ENCODE results near the gene TMEM45B.
"Not testable (repeated sequence)": the region's sequence is repeated elsewhere in the genome, so short reads cannot be mapped to it uniquely, and the experiment has no call there.

TMEM45B gene

DNA sequence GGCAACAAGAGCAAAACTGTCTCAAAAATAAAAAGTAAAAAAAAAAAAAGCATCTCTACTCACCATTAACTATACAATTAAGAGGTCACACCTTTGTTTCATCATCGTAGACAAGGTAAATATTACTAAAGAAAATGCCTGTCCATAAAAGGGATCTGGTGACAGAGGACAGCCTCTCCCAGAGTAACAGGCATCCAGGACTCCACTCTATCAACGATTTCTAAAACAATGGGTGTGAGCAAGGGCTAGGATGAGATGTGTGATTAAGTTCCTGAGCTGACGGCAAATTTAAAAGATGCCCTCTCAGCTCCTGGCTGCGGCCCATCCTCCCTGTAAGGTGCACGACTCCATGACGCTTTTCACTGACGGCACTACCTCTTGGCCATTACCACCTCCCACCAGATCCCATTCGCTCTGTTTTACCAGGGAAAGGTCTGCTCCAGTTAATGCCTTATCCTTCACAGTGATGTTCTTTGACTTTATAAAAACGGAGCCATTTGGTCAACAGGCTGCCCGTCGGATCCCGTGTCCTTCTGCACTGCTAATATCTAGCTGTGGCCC is 2.3 kb upstream of the TMEM45B start:
- no peak for DNase-seq

DNA sequence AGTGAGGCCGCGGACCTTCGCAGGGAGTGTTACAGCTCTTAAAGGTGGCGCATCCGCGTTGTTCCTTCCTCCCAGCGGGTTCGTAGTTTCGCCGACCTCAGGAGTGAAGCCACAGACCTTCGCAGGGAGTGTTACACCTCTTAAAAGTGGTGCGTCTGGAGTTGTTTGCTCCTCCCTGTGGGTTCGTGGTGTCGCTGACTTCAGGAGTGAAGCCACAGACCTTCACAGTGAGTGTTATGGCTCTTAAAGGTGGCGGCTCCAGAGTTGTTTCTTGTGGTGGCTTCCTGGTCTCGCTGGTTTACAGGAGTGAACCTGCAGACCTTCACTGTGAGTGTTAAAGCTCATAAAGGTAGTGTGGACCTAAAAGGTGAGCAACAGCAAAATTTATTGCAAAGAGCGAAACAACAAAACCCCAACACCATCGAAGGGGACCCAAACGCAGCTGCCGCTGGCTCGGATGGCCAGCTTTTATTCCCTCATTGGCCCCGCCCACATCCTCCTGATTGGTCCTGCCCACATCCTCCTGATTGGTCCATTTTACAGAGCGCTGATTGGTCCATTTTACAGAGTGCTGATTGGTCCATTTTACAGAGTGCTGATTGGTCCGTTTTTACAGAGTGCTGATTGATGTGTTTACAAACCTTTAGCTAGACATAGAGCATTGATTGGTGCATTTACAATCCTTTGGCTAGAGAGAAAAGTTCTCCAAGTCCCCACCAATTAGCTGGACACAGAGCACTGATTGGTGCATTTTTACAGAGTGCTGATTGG is 1.2 kb upstream of the TMEM45B start:
- peak; percentile 79 for DNase-seq

DNA sequence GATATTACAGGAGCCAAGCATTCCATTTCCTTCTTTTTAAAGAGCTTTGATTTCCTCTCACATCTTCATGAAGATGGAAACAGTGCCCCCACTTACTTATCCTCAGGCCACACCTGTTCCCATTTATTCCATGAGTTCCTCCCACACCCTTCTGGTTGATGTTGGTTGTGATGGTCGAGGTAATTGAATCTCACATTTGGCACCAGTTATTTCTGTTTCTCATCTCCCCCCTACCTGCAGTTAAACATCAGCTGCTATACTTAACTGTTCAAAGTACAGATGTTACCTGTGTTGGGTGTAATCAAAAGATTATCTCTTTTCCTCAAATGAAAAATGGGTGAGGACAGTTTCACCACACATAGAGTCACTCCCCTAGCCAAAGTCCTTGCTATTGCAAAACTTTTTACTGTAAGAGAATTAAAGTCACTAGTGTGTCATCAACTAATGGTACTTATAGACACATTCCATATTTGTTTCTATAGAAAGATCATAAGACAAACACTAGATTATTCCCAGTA is 1.9 kb downstream of the TMEM45B start:
- DNase-seq: no peak

DNA sequence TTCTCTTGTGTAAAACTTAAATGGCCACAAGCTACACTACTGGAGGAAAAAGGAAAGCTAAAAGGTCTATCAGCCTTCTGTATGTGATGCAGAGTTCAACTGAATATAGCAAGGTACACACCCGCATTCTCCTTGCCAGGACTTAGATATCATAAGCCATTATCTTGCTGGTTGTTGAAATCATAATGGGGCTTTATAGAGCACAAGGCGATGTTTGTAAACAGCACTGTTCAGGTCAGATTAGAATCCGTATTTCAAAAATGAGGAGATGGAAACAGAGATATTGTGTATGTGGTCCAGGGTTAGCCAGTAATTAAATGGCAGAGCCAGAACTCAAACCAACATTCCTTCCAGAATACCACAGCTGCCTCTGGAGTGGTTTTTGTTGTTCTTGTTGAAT is 2.6 kb downstream of the TMEM45B start:
- DNase-seq: not testable (repeated sequence)

DNA sequence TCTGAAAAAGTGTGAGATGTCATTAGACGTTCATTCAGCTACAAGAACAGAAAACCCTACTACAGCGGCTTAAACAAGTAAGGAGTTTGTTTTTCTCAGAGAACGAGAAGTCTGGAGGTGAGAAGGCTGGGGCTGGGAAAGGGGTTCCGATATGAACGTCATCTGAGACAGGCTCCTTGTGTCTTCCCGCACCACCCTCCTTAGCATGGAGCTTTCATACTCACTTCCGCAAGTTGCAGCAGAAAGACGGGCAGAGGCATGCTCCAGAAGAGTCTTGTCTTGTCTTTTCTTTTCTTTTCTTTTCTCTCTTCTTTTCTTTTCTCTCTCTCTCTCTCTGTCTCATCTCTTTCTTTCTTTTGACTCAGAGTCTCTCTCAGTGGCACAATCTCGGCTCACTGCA is 3.6 kb downstream of the TMEM45B start:
- no peak for DNase-seq

DNA sequence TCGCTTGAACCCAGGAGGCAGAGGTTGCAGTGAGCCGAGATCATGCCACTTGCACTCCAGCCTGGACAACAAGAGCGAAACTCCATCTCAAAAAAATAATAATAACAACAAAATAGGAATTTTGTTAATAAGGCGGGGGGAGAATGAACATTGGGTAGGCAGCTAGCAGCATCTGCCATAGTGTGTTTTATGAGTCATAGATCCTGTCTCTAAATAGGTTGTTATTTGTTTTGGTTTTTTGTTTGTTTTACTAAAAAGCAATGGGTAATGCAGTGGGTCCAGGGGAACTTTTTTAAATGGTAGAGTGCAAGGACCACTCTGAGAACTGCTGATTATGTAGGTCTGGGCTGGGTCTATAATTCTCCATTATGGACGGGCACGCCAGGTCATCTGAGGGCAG is 4.6 kb downstream of the TMEM45B start:
- DNase-seq: not testable (repeated sequence)

DNA sequence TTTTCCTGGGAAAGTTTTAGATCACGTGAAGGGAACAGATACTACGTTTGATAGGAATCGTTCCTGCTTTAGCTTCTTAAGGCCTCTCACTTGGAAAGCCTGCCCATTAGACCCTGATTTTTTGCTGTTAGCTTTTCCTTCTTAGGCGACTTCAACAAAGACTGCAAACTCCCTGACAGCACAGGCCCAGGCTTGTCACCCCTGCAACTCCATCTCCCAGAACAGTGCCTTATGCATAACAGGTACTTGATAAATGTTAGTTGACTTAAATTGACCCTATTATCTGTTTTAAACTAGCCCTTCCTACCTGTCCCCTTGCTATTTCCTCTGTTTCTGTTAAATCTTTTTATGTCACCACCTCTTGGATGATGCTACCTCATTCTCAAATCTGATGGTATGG is 7.6 kb downstream of the TMEM45B start:
- not testable (repeated sequence) for DNase-seq

DNA sequence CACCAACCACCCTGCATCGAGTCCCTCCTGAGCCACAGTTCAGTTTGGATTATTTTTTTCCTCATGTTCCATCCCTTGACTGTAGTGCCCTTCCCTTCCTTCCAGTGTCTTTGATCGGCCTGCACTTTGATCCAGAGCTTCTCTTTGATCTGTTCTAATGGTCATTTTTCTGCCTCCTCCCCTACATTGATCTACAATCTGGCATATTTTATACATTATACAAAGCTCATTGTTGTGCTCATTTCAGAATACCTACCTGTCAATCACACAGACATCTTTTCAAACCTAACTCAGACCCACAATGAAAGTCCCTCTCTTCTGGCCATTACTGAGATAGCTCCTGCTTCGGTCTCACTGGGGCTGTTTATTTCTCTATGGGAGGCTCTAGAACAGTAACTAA is 8.2 kb downstream of the TMEM45B start:
- not testable (repeated sequence) for DNase-seq

DNA sequence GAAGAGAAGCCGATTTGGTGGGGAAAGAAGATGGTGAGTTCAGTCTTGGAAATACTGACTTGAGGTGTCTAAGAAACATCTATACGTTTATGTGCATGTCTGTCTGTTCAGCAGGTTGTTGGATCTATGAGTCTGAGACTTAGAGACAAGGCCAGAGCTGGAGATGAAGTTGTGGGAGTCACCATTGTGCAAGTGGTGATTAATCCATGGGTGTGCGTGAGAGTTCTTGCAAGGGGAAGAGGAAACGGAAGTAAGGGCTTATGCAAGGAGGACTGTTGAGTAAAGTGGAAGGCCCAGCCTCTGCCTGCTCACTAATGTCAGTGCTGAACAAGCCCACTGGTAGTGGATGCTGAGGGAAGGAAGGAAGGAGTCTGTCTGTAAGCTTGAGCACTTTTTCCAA is 9.7 kb downstream of the TMEM45B start:
- DNase-seq: no peak

DNA sequence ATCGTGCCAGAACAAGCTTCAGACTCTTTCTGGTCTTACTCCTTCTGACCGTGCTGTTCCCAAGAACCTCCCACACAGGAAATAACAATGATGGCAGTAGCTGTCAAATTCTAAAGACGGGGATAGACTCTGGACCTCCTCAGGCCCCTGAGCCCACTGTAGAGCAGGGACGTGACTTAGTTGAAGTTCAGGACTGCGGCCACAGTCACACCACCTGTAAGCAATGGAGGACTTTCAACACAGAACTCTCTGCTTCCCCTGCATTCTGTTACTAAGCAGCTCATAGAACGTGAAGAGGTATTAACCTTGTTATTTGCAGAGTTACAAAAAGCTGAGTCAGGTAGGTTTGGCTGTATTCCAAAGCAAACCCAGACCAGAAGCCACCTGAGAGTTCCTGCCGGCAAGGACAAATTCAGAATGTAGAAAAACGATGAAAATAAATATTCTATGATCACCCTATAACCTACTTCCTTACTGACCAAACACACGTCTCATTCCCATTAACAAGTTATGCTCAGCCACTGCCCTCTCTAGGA is 12.7 kb downstream of the TMEM45B start:
- no peak for DNase-seq

DNA sequence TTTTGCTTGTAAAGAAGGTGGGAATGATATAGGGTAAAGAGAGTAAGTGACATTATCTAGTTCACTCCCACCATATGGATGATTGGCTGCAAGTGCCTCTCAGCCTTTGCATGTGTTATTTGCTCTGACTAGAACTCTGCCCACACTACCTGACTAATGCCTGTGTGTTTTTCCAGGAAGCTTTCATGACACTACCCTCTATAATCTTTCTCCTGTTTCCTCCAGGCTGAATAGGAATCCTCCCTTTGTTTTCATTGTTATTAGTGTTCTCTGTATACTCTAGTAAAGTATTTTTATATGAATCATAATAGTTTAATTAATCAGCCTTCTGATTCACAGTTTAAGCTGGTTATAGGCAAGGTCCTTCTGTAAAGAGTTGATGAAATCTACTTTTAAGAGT is 13.8 kb downstream of the TMEM45B start:
- not testable (repeated sequence) for DNase-seq

DNA sequence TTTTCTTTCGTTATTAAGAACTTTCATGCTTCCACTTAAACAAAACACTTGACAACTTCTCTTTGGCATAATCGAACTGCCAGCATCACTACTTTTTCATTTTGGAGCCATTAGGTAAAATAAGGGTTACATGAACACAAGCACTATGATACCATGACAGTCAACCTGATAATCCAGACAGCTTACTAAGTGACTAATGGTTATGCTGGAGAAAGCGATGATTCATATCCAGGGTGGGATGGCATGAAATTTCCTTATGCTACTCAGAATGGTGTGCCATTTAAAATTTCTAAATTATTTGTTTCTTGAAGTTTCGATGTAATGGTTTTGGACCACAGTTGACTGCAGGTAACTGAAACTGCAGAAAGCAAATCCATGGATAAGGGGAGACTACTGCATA is 15.6 kb downstream of the TMEM45B start:
- not testable (repeated sequence) for DNase-seq

DNA sequence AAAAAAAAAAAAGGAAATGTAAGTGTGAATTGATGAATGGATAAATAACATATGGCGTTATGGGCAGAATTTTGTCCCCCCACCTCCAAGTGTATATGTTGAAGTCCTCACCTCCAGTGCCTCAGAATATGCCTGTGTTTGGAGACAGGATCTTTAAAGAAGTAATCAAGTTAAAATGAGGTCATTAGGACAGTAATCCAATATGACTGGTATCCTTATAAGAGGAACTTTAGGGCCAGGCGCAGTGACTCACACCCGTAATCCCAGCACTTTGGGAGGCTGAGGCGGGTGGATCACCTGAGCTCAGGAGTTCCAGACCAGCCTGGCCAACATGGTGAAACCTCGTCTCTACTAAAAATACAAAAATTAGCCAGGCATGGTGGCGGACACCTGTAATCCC is 17.6 kb downstream of the TMEM45B start:
- DNase-seq: not testable (repeated sequence)

DNA sequence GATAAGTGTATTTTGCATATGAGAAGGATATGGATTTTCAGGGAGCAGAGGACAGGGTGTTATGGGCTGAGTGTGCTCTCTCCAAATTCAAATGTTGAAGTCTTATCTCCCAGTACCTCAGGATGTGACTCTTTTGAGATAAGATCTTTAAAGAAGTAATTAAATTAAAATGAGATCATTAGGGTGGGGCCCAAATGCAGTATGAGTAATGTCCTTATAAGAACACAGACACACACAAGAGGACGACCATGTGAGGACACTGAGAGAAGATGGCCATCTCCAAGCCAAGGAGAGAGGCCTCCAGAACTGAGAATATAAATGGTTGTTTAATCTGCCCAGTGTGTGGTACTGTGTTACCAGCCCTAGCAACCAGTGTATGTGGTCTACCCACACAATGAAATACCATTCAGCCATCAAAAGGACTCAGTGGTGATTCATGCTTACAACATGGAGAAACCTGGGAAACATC is 20.8 kb downstream of the TMEM45B start:
- DNase-seq: not testable (repeated sequence)

DNA sequence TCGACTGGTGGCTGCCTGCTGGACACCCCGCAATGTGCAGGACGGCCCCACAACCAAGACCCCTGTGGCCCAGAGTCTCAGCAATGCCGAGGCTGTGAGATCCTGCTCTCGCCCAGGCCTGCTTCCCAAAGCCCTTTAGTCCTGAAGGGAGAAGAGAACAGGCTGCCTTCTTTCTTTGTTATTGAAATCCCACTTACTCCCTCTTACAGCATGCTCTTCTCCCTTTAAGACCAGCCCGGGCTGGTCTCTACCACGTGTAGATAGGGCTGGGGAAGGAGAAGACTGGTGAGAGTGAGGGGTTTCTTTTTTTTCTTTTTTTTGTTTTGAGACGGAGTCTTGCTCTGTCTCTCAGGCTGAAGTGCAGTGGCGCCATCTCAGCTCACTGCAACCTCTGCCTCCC is 21.3 kb downstream of the TMEM45B start:
- DNase-seq: no peak

DNA sequence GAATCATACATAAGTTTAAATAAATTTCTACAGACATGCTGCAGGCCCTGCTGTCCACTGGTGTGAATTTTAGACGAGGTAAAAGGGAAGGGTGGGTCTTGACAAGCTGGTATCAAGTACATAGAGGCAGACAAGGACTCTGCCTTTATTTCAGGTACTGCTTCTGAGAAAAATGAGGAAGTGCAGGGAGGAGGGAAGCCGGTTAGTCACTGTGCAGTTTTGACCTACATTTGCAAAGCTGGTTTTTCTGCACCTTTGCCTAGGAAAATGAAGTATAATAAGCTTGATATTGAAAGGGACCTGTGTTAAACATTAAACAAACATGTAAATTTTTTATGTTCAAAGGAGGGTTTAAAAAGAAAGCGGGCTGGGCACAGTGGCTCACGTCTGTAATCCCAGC is 24.6 kb downstream of the TMEM45B start:
- peak; percentile 24 for DNase-seq

DNA sequence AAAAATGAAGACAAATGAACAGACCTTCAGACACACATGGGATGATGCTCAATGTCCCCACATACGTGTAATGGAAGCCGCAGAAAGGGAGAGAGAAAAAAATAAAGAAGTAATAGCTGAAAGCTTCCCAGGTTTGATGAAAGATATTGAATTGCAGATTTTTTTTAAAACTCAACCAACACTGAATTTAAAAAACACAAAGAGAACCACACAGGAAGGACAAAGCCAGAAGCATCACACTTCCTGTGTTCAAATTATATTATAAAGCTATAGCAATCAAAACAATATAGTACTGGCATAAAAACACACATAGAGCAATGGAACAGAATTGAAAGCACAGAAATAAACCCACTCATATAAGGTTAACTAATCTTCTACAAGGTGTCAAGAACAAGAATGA is 26.5 kb downstream of the TMEM45B start:
- no peak for DNase-seq

DNA sequence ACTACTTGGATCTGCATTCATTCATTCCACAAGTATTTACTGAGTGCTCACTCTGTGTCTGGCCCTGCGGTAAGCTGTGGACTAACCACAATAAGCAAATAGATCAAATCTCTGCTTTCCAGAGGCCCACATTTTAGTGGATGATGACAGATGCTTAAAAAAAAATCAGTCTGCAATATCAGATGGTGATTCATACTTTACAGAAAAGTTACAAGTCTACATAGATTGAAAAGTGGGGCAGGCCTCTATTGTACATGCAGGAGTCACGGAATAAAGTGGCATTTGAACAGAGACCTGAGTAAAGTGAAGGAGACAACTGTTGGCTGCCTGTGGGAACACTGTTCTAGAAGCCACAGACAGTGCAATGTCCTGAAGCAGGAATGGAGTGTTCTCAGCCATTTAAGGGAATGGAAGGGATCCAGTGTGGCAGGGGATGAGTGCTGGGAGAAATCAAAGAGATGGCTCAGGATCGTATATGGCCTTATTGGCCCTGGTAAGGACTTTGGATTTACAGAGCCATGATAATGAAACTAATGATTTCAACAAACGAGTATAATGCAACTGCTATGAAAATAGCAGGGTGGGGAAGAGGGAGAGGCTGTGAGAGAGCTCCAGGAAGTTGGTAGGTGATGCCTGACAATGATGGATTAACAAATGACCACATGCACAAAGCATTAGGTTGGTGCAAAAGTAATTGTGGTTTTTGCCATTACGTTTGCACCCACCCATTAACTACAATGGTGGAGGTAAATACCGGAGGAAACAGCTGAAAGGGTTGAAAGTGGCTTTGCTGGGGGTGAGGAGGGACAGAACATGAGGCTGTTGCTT is 31.1 kb downstream of the TMEM45B start:
- DNase-seq: peak; percentile 47

DNA sequence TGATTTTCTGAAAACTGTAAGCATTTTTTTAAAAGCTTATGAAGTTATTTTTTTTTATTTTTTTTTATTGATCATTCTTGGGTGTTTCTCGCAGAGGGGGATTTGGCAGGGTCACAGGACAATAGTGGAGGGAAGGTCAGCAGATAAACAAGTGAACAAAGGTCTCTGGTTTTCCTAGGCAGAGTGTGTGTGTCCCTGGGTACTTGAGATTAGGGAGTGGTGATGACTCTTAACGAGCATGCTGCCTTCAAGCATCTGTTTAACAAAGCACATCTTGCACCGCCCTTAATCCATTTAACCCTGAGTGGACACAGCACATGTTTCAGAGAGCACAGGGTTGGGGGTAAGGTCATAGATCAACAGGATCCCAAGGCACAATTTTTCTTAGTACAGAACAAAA is 31.7 kb downstream of the TMEM45B start:
- not testable (repeated sequence) for DNase-seq

DNA sequence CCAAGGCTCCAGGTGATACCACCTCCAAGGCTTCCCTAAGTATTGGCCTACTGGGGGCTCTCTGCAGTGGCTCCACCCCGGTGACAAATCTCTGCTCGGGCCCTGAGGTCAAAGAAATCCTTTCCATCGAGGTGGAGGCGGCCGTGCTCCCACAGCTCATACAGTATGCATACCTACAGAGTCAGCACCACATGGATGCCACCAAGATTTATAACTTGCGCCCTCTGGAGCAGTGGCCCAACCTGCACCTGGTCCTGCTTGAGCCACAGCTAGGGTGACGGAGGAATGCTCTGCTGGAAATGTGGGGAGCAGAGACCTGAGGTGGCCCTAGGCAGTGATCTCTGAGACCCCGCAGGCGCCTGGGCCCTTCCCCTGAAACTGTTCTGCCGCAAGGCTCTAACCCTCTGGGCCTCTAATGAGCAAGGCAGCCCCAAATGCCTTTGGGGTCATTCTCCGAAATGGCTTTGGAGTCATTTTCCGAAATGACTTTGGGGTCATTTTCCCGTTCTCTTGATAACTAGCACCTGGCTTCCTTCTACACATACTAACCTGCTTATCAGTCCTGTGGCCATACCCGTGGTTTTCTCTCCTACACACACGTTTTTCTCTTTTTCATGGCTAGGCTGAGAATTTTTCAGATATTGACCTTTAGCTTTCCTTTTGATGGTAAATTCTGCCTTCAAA is 33.9 kb downstream of the TMEM45B start:
- DNase-seq: no peak

DNA sequence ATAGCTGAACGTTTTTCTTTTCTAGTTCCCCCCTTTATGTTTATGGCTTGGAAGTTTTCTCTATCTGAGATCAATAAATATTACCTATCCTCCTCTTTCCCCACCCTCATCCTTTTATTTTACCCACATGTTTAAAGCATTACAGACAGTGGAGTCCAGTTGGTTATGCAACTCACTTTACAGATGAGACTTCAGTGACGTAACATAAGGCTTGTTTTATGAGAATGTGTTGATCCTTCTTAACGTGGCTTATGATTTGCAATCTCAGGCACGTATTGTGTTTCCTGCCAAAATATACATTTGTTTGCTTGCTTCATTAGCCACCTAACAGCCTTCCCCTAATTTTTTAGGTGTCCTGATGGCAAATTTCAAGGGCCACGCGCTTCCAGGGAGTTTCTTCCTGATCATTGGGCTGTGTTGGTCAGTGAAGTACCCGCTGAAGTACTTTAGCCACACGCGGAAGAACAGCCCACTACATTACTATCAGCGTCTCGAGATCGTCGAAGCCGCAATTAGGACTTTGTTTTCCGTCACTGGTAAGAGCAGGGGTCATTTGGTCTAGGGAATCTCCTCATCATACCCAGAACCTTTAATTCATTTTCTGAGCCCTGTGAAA is 36.6 kb downstream of the TMEM45B start:
- no peak for DNase-seq
